Measurements from ENCODE around the gene HSBP1. TPM values are rescaled to one million over a fixed set of nuclear protein-coding genes. Genes with fewer than 3 reads are reported as not detected.

The HSBP1 gene
- total and polyA plus RNA-seq, 2 donors (not counting 1 experiment from before 2014, with no cell fraction given): 135 to 184 TPM

- no peak for DNase-seq (ENCODE audit: low read depth in 2 of 2)
- TF ChIP-seq CTCF (conservative IDR thresholded peaks at IDR 0.05 in 1 of 2, IDR thresholded peaks at IDR 0.05 in 1 of 2; ENCODE audit: low read depth in 1 of 2, low read length in 2 of 2): no peak
- TF ChIP-seq EZH2 (IDR thresholded peaks at IDR 0.05; ENCODE audit: low read length, missing control alignments): no peak
- no peaks in the 10 kb centered on the region for H3K27me3 ChIP-seq (ENCODE audit: control insufficient read depth, insufficient read depth, low read length)
- H3K36me3 ChIP-seq (ENCODE audit: control insufficient read depth, insufficient read depth, low read length): no peaks in the 10 kb centered on the region
- H3K79me2 ChIP-seq (ENCODE audit: control insufficient read depth, insufficient read depth, low read length): no peaks in the 10 kb centered on the region
- H3K9ac ChIP-seq (ENCODE audit: insufficient read depth, low read length): no peak overlapping the region
- no peak overlapping the region for H3K27ac ChIP-seq (ENCODE audit: insufficient read depth, low read length)
- no peaks in the 10 kb centered on the region for H4K20me1 ChIP-seq (ENCODE audit: control insufficient read depth, extremely low read depth, insufficient read depth, low read length)
- H3K4me1 ChIP-seq (ENCODE audit: control insufficient read depth, extremely low read depth, insufficient read depth, low read length): peaks cover 6% of the 10 kb centered on the region
- no peak overlapping the region for H3K4me3 ChIP-seq (replicated peaks in 1 of 4; ENCODE audit: control extremely low read depth in 1 of 4, insufficient read depth in 1 of 4, low read depth in 3 of 4, low read length in 4 of 4)
- H2AFZ ChIP-seq (ENCODE audit: low read length): no peak overlapping the region
- H3K4me2 ChIP-seq (ENCODE audit: extremely low read depth, insufficient read depth, low read length): no peak overlapping the region
- no peaks in the 10 kb centered on the region for H3K9me3 ChIP-seq (ENCODE audit: control insufficient read depth, insufficient read depth, low read depth, low read length)
Observed at GRCh38 chr16:83840060-83840617, 32.4 kb downstream of the HSBP1 start.

- Histone ChIP-seq H3K4me3 (replicated peaks in 1 of 4; ENCODE audit: control extremely low read depth in 1 of 4, insufficient read depth in 1 of 4, low read depth in 3 of 4, low read length in 4 of 4) (no peak overlapping the region), H3K36me3 (ENCODE audit: control insufficient read depth, insufficient read depth, low read length) (no peaks in the 10 kb centered on the region), H3K79me2 (ENCODE audit: control insufficient read depth, insufficient read depth, low read length) (no peaks in the 10 kb centered on the region), H3K9ac (ENCODE audit: insufficient read depth, low read length) (no peak overlapping the region), H4K20me1 (ENCODE audit: control insufficient read depth, extremely low read depth, insufficient read depth, low read length) (no peaks in the 10 kb centered on the region), H2AFZ (ENCODE audit: low read length) (no peak overlapping the region), H3K4me1 (ENCODE audit: control insufficient read depth, extremely low read depth, insufficient read depth, low read length) (no peaks in the 10 kb centered on the region), H3K27me3 (ENCODE audit: control insufficient read depth, insufficient read depth, low read length) (no peaks in the 10 kb centered on the region), H3K9me3 (ENCODE audit: control insufficient read depth, insufficient read depth, low read depth, low read length) (no peaks in the 10 kb centered on the region), H3K27ac (ENCODE audit: insufficient read depth, low read length) (no peak overlapping the region), H3K4me2 (ENCODE audit: extremely low read depth, insufficient read depth, low read length) (no peak overlapping the region)
- no peak for DNase-seq (ENCODE audit: low read depth in 2 of 2)
- TF ChIP-seq CTCF (conservative IDR thresholded peaks at IDR 0.05 in 1 of 2, IDR thresholded peaks at IDR 0.05 in 1 of 2; ENCODE audit: low read depth in 1 of 2, low read length in 2 of 2) (no peak), EZH2 (IDR thresholded peaks at IDR 0.05; ENCODE audit: low read length, missing control alignments) (no peak)
Observed at GRCh38 chr16:83842291-83842690, 34.5 kb downstream of the HSBP1 start.

GRCh38 chr16:83842756-83843507 lies 35.2 kb downstream of the HSBP1 start:
- Histone ChIP-seq H3K4me2 (ENCODE audit: extremely low read depth, insufficient read depth, low read length) (no peak overlapping the region), H2AFZ (ENCODE audit: low read length) (no peak overlapping the region), H3K36me3 (ENCODE audit: control insufficient read depth, insufficient read depth, low read length) (no peaks in the 10 kb centered on the region), H4K20me1 (ENCODE audit: control insufficient read depth, extremely low read depth, insufficient read depth, low read length) (no peaks in the 10 kb centered on the region), H3K27me3 (ENCODE audit: control insufficient read depth, insufficient read depth, low read length) (no peaks in the 10 kb centered on the region), H3K79me2 (ENCODE audit: control insufficient read depth, insufficient read depth, low read length) (no peaks in the 10 kb centered on the region), H3K4me1 (ENCODE audit: control insufficient read depth, extremely low read depth, insufficient read depth, low read length) (no peaks in the 10 kb centered on the region), H3K27ac (ENCODE audit: insufficient read depth, low read length) (no peak overlapping the region), H3K9ac (ENCODE audit: insufficient read depth, low read length) (no peak overlapping the region), H3K9me3 (ENCODE audit: control insufficient read depth, insufficient read depth, low read depth, low read length) (no peaks in the 10 kb centered on the region), H3K4me3 (replicated peaks in 1 of 4; ENCODE audit: control extremely low read depth in 1 of 4, insufficient read depth in 1 of 4, low read depth in 3 of 4, low read length in 4 of 4) (no peak overlapping the region)
- no peak for DNase-seq (ENCODE audit: low read depth in 2 of 2)
- no peak for TF ChIP-seq CTCF (conservative IDR thresholded peaks at IDR 0.05 in 1 of 2, IDR thresholded peaks at IDR 0.05 in 1 of 2; ENCODE audit: low read depth in 1 of 2, low read length in 2 of 2)
- TF ChIP-seq EZH2 (IDR thresholded peaks at IDR 0.05; ENCODE audit: low read length, missing control alignments): no peak

All from fibroblast of lung (primary cell).